Limb (tissue), 2 donors: ENCODE data around the gene ASB3.

Source experiments
- DNase-seq, 2 donors: peaks; one replicate each; pipeline ENCODE4 v3.0.0-alpha.2; 2016; ENCODE audit errors: extremely low spot score in 2 of 2

ASB3 gene

GRCh38 chr2:53655256-53655655 lies 131.5 kb downstream of the ASB3 start:
- DNase-seq: peak in 1 of 2 donors; percentile 24

GRCh38 chr2:53654396-53654795 lies 132.4 kb downstream of the ASB3 start:
- DNase-seq: no peak

GRCh38 chr2:53652131-53652530 lies 134.6 kb downstream of the ASB3 start:
- DNase-seq: no peak

- no peak for DNase-seq
Measured at GRCh38 chr2:53646788-53647187, 140.0 kb downstream of the ASB3 start.

- no peak for DNase-seq
Measured at GRCh38 chr2:53641290-53641689, 145.5 kb downstream of the ASB3 start.

GRCh38 chr2:53640466-53640865 lies 146.3 kb downstream of the ASB3 start:
- no peak for DNase-seq

- peak in 1 of 2 donors; percentile 27 for DNase-seq
Measured at GRCh38 chr2:53636596-53636995, 150.2 kb downstream of the ASB3 start.

GRCh38 chr2:53636109-53636508 lies 150.6 kb downstream of the ASB3 start:
- no peak for DNase-seq

GRCh38 chr2:53635694-53636093 lies 151.1 kb downstream of the ASB3 start:
- DNase-seq: no peak

GRCh38 chr2:53633441-53633840 lies 153.3 kb downstream of the ASB3 start:
- no peak for DNase-seq

- DNase-seq: no peak
Measured at GRCh38 chr2:53632714-53633113, 154.0 kb downstream of the ASB3 start.

GRCh38 chr2:53632126-53632460 lies 154.7 kb downstream of the ASB3 start:
- DNase-seq: no peak

GRCh38 chr2:53631313-53632125 lies 155.2 kb downstream of the ASB3 start:
- DNase-seq: no peak

- no peak for DNase-seq
Measured at GRCh38 chr2:53630026-53630606, 156.6 kb downstream of the ASB3 start.

- peak; percentile 18 to 46 for DNase-seq
Measured at GRCh38 chr2:53629501-53629900, 157.3 kb downstream of the ASB3 start.

- DNase-seq: no peak
Measured at GRCh38 chr2:53629001-53629400, 157.8 kb downstream of the ASB3 start.

GRCh38 chr2:53622141-53622540 lies 164.6 kb downstream of the ASB3 start:
- DNase-seq: no peak

- DNase-seq: no peak
Measured at GRCh38 chr2:53620981-53621380, 165.8 kb downstream of the ASB3 start.
